DMS79 treated with DMSO at 0.1 percent for 48 hours (cell line): ENCODE data around the gene RBFOX1.

Source experiments
- DNase-seq: peaks from one replicate; lab custom pipeline; 2025; lab: John Stamatoyannopoulos, UW

The RBFOX1 gene

GRCh38 chr16:7602291-7602950 is 269.8 kb downstream of the RBFOX1 start:
- no peak for DNase-seq

GRCh38 chr16:7605812-7606211 is 273.2 kb downstream of the RBFOX1 start:
- no peak for DNase-seq

DNA sequence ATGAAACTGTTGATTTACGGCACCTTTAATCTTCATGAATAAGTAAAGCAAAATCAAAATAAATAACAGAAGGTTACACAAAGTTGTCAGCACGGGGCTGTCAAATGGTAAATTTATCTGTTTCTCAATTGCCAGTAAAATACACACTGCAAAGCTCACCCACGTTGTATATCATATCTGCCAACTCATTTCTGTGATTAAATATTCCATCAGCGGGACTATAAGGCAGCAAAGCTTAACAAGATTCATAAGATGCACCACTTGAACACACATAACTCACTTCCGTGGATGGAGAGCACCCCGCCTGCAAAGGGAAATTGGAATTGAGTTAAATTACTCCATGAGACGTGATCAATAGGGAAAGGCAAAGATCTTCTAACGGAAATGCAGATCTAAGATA is 280.0 kb downstream of the RBFOX1 start:
- DNase-seq = no peak

DNA sequence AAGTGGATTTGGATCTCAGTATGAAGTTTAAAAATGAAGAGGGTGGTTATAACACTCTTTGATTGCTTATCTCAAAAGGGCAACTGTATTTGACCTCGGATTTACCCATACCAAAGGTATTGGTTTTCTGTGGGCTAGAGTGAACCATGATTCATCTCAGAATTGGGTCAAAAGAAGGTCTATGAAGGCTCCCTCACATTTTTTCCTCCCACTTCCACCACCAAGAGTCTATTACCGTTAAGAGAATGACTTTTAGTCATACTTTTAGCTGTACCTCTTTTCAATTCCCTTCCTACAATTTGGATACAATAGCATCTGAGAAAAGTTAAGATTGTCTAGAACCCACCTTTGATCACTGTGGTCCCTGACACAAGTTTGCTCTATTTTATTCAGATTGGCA is 280.9 kb downstream of the RBFOX1 start:
- no peak for DNase-seq

- DNase-seq = no peak
Observed at GRCh38 chr16:7614021-7614795, 281.6 kb downstream of the RBFOX1 start.

- no peak for DNase-seq
Observed at GRCh38 chr16:7615565-7615964, 282.9 kb downstream of the RBFOX1 start.

DNA sequence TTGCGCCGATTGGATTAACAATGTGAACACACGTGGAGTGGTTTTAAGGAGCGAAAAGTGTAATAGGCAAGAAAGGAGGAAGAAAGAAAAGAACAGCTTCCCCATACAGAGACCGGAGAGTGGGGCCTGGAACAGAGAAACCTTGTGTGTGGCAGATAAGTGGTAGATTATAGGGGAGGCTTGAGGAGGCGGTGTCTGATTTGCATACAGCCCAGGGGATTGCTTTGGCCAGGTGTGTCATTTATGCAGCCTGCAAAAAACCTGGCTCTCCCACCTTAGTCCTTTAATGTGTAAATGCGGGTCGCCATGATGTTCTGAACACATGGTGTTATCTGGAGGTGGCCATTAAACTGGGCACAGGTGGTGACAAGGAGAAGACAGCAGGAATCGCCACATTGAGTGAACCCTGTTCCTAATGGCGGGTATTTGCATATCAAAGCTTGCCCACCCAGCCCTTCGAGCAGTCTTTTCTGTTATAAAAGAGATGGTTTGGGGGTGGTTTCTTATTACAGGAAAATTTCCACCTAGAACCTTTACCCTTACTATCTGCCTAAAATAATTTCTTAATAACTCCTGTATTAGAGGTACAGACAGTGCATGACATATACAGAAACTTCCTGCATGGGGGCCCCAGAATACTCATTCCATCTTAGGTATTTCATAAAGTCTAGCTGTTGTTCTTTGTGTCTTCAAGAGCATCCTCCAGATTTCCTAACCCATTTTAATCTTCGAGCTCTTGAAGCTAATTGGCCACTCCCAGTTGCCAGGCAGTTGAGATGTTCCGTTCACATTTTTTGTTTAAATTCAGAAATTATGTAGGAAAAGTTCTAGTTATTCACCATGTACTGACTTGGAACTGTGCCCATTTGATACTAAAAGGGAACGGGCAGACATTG is 292.5 kb downstream of the RBFOX1 start:
- no peak for DNase-seq

- no peak for DNase-seq
Observed at GRCh38 chr16:7628981-7629380, 296.3 kb downstream of the RBFOX1 start.

- DNase-seq = no peak
Observed at GRCh38 chr16:7629571-7629970, 296.9 kb downstream of the RBFOX1 start.

DNA sequence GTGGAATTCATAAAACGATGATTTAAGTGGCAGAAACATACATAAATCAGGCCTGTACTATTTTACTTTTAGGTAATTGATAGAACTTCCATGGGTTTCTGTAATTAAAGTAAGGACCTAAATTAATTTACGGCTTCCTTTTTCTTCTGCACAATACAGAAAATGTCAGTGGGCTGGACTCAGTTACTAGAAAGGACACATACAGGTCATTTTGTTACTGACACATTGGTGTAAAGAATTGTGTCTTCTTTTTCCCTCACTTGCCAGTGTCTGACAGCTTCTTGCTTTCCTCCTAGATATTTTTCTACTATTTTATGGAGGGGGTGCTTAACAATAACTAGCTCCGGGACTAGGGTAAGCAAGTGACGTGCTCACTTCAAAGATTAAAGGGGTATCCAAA is 304.8 kb downstream of the RBFOX1 start:
- no peak for DNase-seq

DNA sequence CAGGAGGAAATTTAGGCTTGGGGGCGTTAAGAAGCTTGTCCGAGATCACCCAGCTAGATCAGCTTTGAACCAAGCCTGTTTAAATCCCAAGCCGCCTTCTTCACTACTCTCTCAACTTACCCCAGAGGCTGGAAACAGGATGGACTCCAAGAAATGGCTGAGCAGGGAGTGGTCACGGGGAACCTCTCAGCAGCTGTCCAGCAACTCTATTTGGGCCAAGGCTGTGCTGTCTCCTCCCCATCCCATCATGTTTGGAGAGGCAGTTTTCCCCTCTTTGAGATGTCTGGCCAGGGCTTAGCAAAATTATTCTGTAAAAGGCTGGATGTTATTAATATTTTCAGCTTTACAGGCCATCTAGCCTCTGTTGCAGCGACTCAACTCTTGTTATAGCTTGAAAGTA is 305.7 kb downstream of the RBFOX1 start:
- no peak for DNase-seq

DNA sequence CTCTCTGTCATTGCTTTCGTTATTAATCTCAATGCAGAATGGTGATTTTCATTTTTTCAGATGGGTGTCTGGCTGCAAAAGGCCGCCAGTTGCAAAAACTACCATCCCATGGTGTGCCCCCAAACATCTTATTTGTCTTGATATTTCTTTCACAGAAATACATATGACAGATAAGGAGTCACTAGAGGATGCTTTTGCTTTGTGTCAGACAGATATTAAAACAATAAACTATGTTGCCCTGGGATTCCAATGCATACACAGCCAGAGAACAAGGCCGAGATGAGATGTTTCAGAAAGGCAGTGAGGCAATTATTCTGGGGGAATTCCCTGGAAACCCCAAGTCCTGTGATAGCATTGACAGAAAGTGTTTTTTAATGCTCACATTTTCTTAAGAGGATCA is 307.7 kb downstream of the RBFOX1 start:
- DNase-seq = no peak

DNA sequence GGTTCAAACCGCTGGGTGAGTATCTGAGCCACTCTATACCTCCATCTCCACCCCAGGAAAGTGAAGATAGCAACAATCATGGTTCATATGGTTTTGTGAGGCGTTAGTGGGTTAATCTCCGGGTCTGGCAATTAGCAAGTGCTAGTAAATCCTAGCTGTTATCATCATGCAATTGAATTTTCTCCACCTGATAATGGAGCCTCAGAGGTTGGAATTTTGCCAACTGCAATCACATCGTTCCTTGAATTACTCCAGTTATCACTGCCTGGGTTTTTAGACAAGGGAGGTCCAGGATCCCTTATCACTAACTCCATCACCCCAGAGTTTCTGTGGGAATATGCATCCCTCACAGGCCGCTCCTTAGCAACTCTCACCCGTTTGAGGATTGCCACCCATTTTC is 311.5 kb downstream of the RBFOX1 start:
- no peak for DNase-seq

- no peak for DNase-seq
Observed at GRCh38 chr16:7644811-7645210, 312.2 kb downstream of the RBFOX1 start.

- DNase-seq = no peak
Observed at GRCh38 chr16:7646821-7647500, 314.3 kb downstream of the RBFOX1 start.

GRCh38 chr16:7650431-7650830 is 317.8 kb downstream of the RBFOX1 start:
- DNase-seq = no peak

- no peak for DNase-seq
Observed at GRCh38 chr16:7651803-7652570, 319.3 kb downstream of the RBFOX1 start.

GRCh38 chr16:7653746-7654461 is 321.3 kb downstream of the RBFOX1 start:
- no peak for DNase-seq

DNA sequence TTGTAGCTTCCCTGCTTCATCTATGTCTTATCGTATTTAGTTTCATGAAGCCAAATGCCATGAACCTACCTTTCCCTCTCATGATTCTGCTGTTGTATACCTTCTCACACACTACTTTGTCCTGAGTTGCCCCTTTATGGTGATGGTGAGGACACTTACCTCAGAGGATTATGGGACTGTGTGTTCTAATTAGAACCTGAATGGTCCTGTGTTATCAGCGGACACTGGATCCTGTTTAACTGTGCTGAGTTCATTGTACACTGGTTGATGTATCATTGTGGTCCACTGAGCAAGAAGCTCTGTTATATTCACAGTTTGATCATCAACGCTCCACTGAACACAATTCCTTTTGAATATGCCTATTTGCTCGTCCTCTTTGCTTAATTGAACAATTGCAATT is 343.0 kb downstream of the RBFOX1 start:
- no peak for DNase-seq

- DNase-seq = no peak
Observed at GRCh38 chr16:7680296-7680695, 347.7 kb downstream of the RBFOX1 start.

GRCh38 chr16:7688811-7689210 is 356.2 kb downstream of the RBFOX1 start:
- DNase-seq = no peak
